ENCODE data around the gene SPTAN1.

DNA sequence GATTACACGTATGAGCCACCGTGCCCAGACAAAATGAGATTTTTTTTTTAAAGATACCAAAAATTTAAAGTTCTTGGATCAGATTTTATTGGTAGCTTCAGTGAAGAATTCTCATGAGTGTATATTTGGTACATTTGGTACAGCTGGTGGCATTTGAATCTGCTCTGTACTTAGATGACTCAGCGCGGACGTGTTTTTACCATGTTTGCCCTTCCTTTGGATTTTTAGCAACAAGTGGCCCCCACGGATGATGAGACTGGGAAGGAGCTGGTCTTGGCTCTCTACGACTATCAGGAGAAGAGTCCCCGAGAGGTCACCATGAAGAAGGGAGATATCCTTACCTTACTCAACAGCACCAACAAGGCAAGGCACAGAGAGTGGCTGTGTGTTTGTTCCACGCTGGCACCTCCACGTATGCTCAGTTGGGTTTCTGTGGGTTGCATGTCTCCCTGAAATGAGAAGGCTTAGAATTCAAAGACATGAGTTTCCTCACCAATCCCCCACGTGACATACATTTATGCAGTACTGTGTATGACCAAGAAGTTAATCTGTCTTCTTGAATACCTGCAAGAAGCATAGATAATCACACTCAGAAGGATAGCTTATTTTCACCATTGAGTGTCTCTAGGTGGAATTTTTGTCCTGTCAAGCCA is 36.3 kb downstream of the SPTAN1 start:
- TF ChIP-seq, protein P1, sequence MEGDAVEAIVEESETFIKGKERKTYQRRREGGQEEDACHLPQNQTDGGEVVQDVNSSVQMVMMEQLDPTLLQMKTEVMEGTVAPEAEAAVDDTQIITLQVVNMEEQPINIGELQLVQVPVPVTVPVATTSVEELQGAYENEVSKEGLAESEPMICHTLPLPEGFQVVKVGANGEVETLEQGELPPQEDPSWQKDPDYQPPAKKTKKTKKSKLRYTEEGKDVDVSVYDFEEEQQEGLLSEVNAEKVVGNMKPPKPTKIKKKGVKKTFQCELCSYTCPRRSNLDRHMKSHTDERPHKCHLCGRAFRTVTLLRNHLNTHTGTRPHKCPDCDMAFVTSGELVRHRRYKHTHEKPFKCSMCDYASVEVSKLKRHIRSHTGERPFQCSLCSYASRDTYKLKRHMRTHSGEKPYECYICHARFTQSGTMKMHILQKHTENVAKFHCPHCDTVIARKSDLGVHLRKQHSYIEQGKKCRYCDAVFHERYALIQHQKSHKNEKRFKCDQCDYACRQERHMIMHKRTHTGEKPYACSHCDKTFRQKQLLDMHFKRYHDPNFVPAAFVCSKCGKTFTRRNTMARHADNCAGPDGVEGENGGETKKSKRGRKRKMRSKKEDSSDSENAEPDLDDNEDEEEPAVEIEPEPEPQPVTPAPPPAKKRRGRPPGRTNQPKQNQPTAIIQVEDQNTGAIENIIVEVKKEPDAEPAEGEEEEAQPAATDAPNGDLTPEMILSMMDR (IDR thresholded peaks at IDR 0.05; ENCODE audit: low read length): no peak
- no peak for TF ChIP-seq EZH2 (IDR thresholded peaks at IDR 0.05; ENCODE audit: borderline replicate concordance, low read length)

Measured in OCI-LY1 (cell line).